H9 (cell line): ENCODE data around the gene FRMD4B. TPM values are rescaled to one million over a fixed set of nuclear protein-coding genes. Genes with fewer than 3 reads are reported as not detected.

ENCODE experiments used
- DNase-seq: peaks from one replicate; pipeline ENCODE4 v3.0.0-alpha.2; 2017
- H2AFZ ChIP-seq: one replicate; pipeline ENCODE4 v1.6.1; 2013; ENCODE audit warnings: mild to moderate bottlenecking, low read length, control low read depth, moderate library complexity
- H2AK5ac ChIP-seq: 2 replicates; pipeline ENCODE4 v1.6.1; 2013; ENCODE audit warnings: low read length, control low read depth, mixed read lengths; ENCODE audit not compliant: insufficient read length
- H2BK120ac ChIP-seq: one replicate; pipeline ENCODE4 v1.6.1; 2013; ENCODE audit warnings: low read depth, mild to moderate bottlenecking, low read length, control low read depth, inconsistent platforms; ENCODE audit not compliant: poor library complexity, severe bottlenecking
- H2BK12ac ChIP-seq: 2 replicates; pipeline ENCODE4 v1.6.1; 2013; ENCODE audit warnings: low read length, control low read depth, mixed read lengths, low read depth; ENCODE audit not compliant: insufficient read length
- H2BK15ac ChIP-seq: 2 replicates; pipeline ENCODE4 v1.6.1; 2013; ENCODE audit warnings: low read depth, low read length, control low read depth
- H2BK20ac ChIP-seq: one replicate; pipeline ENCODE4 v1.6.1; 2013; ENCODE audit warnings: low read depth, mild to moderate bottlenecking, low read length, control low read depth, inconsistent platforms; ENCODE audit not compliant: poor library complexity, severe bottlenecking
- H2BK5ac ChIP-seq: 2 replicates; pipeline ENCODE4 v1.6.1; 2013; ENCODE audit warnings: low read length, control low read depth, mixed read lengths; ENCODE audit not compliant: insufficient read length
- H3K14ac ChIP-seq: 2 replicates; pipeline ENCODE4 v1.6.1; 2013; ENCODE audit warnings: low read length, control low read depth; ENCODE audit not compliant: insufficient read depth
- H3K18ac ChIP-seq: 2 replicates; pipeline ENCODE4 v1.6.1; 2013; ENCODE audit warnings: low read depth, mild to moderate bottlenecking, mixed read lengths, low read length, control low read depth; ENCODE audit not compliant: insufficient read length
- H3K23ac ChIP-seq: 2 replicates; pipeline ENCODE4 v1.6.1; 2013; ENCODE audit warnings: low read length, control low read depth, mixed read lengths, low read depth; ENCODE audit not compliant: insufficient read length
- H3K23me2 ChIP-seq: 2 replicates; pipeline ENCODE4 v1.6.1; 2013; ENCODE audit warnings: low read depth, mild to moderate bottlenecking, mixed read lengths, low read length, control low read depth; ENCODE audit not compliant: insufficient read length, poor library complexity, severe bottlenecking
- H3K27ac ChIP-seq: 2 replicates; pipeline ENCODE4 v1.5.1; 2013; ENCODE audit warnings: low read length, control low read depth, mixed read lengths, low read depth; ENCODE audit not compliant: insufficient read length
- H3K27me3 ChIP-seq: 2 replicates; pipeline ENCODE4 v1.6.1; 2013; ENCODE audit warnings: low read length, control low read depth, inconsistent platforms; ENCODE audit not compliant: insufficient read depth
- H3K4ac ChIP-seq: 2 replicates; pipeline ENCODE4 v1.6.1; 2013; ENCODE audit warnings: low read depth, mild to moderate bottlenecking, control low read depth, inconsistent platforms, low read length, moderate library complexity
- H3K4me1 ChIP-seq: 2 replicates; pipeline ENCODE4 v1.6.1; 2013; ENCODE audit warnings: low read length, control low read depth, inconsistent platforms; ENCODE audit not compliant: insufficient read depth
- H3K4me2 ChIP-seq: 2 replicates; pipeline ENCODE4 v1.6.1; 2013; ENCODE audit warnings: low read length, control low read depth, mixed read lengths; ENCODE audit not compliant: insufficient read length, insufficient read depth
- H3K56ac ChIP-seq: 2 replicates; pipeline ENCODE4 v1.6.1; 2013; ENCODE audit warnings: low read depth, mild to moderate bottlenecking, mixed read lengths, low read length, control low read depth; ENCODE audit not compliant: insufficient read length
- H3K79me1 ChIP-seq: 2 replicates; pipeline ENCODE4 v1.6.1; 2013; ENCODE audit warnings: low read depth, mild to moderate bottlenecking, moderate library complexity, low read length, control low read depth, inconsistent platforms; ENCODE audit not compliant: insufficient read depth, poor library complexity, severe bottlenecking
- H3K79me2 ChIP-seq: 2 replicates; pipeline ENCODE4 v1.6.1; 2013; ENCODE audit warnings: low read length, control low read depth, inconsistent platforms; ENCODE audit not compliant: insufficient read depth
- H3K9ac ChIP-seq: 2 replicates; pipeline ENCODE4 v1.6.1; 2013; ENCODE audit warnings: low read length, control low read depth, mixed read lengths; ENCODE audit not compliant: insufficient read length; ENCODE audit errors: extremely low read depth
- H3K9me3 ChIP-seq: one replicate; pipeline ENCODE4 v1.6.1; 2013; ENCODE audit warnings: low read depth, low read length, inconsistent platforms; ENCODE audit not compliant: control insufficient read depth
- H3T11ph ChIP-seq: one replicate; pipeline ENCODE4 v1.6.1; 2013; ENCODE audit warnings: mild to moderate bottlenecking, low read length, control low read depth, inconsistent platforms
- H4K20me1 ChIP-seq: one replicate; pipeline ENCODE4 v1.6.1; 2013; ENCODE audit not compliant: control insufficient read depth, insufficient read length, insufficient read depth
- H4K5ac ChIP-seq: 2 replicates; pipeline ENCODE4 v1.6.1; 2013; ENCODE audit warnings: low read depth, mild to moderate bottlenecking, mixed read lengths, low read length, control low read depth; ENCODE audit not compliant: insufficient read length
- H4K8ac ChIP-seq: replicated peaks from 2 replicates; pipeline ENCODE4 v1.6.1; 2013; ENCODE audit warnings: low read length, control low read depth, mixed read lengths, low read depth; ENCODE audit not compliant: insufficient read length
- H4K91ac ChIP-seq: 2 replicates; pipeline ENCODE4 v1.6.1; 2013; ENCODE audit warnings: low read depth, mild to moderate bottlenecking, moderate library complexity, mixed read lengths, low read length, control low read depth; ENCODE audit not compliant: insufficient read length
- H3K27ac Mint-ChIP-seq, 3 experiments: 2 replicates in 2 of 3; 3 replicates in 1 of 3; pipeline ENCODE4 v1.8.0; 2020 to 2021; ENCODE audit warnings: mixed read lengths in 3 of 3, mild to moderate bottlenecking in 1 of 3, moderate library complexity in 1 of 3
- H3K27me3 Mint-ChIP-seq: 2 replicates; pipeline ENCODE4 v1.8.0; 2021; ENCODE audit warnings: low read depth, mild to moderate bottlenecking, moderate library complexity, mixed read lengths
- H3K36me3 Mint-ChIP-seq, 3 experiments: 2 replicates in 2 of 3; 3 replicates in 1 of 3; pipeline ENCODE4 v1.8.0; 2020 to 2021; ENCODE audit warnings: low read depth in 3 of 3, mixed read lengths in 3 of 3; ENCODE audit not compliant: insufficient read depth in 1 of 3
- H3K4me1 Mint-ChIP-seq, 2 experiments: 2 replicates each; pipeline ENCODE4 v1.8.0; 2020; ENCODE audit warnings: mixed read lengths in 2 of 2
- H3K4me3 Mint-ChIP-seq, 2 experiments: 2 replicates in 1 of 2; 3 replicates in 1 of 2; pipeline ENCODE4 v1.8.0; 2020 to 2021; ENCODE audit warnings: mild to moderate bottlenecking in 2 of 2, mixed read lengths in 2 of 2, moderate library complexity in 1 of 2
- H3K9me3 Mint-ChIP-seq, 2 experiments: 2 replicates in 1 of 2; 3 replicates in 1 of 2; pipeline ENCODE4 v1.8.0; 2020; ENCODE audit warnings: mild to moderate bottlenecking in 2 of 2, mixed read lengths in 2 of 2, moderate library complexity in 1 of 2
- CTCF ChIP-seq: fragments of 200-600 bp; sonication (generic); conservative IDR thresholded peaks from 3 replicates; pipeline ENCODE4 v1.8.0; 2021; ENCODE audit warnings: antibody characterized with exemption, mild to moderate bottlenecking
- WGBS: extraction: QIAGEN DNeasy Blood & Tissue Kit; methylation state at CpG from one replicate; pipeline ENCODE4 v1.1.7; 2013; ENCODE audit warnings: missing lambda C conversion rate, low lambda C conversion rate, mixed read lengths; ENCODE audit not compliant: insufficient read length; ENCODE audit errors: extremely low coverage; 5-methylcytosine and 5-hydroxymethylcytosine counted together
- total RNA-seq: library from RNA; stranded (reverse); gene quantifications from 2 replicates; pipeline ENCODE4 v1.2.1, GENCODE V29; 2021

FRMD4B gene
- total RNA-seq, 1 experiment from 2014 or later, result 3.4 TPM

- Histone ChIP-seq H3K79me1 (no peaks in the 10 kb centered on the region), H3K79me2 (no peaks in the 10 kb centered on the region), H2BK120ac (no peak overlapping the region), H3K14ac (no peak overlapping the region), H2BK20ac (no peak overlapping the region), H4K91ac (no peak overlapping the region), H3K56ac (no peak overlapping the region), H3T11ph (no peak overlapping the region), H4K20me1 (no peaks in the 10 kb centered on the region), H4K5ac (no peak overlapping the region), H3K4ac (no peak overlapping the region), H3K9me3 (no peaks in the 10 kb centered on the region), H3K9ac (no peak overlapping the region), H3K27ac (no peak overlapping the region), H3K23ac (no peak overlapping the region), H4K8ac (no peak overlapping the region), H2AFZ (no peak overlapping the region), H3K27me3 (no peaks in the 10 kb centered on the region), H3K18ac (no peak overlapping the region), H2BK12ac (no peak overlapping the region), H3K23me2 (no peaks in the 10 kb centered on the region), H2BK5ac (no peak overlapping the region), H3K4me2 (no peak overlapping the region), H2BK15ac (no peak overlapping the region), H2AK5ac (no peak overlapping the region), H3K4me1 (peaks cover 3% of the 10 kb centered on the region; the same call in 1 of the 2 replicates)
- no peak overlapping the region for H3K27ac Mint-ChIP-seq
- peaks cover 31 to 33% of the 10 kb centered on the region in 2 experiments for H3K4me1 Mint-ChIP-seq
- TF ChIP-seq CTCF, result no peak
- no peak overlapping the region for H3K4me3 Mint-ChIP-seq
- H3K9me3 Mint-ChIP-seq, result no peaks in the 10 kb centered on the region; a peak in 1 of 5 replicates
- WGBS, result no CpG with 5 or more reads among the region's 4 CpGs
- H3K27me3 Mint-ChIP-seq, result no peaks in the 10 kb centered on the region
- H3K36me3 Mint-ChIP-seq, result peaks cover 8 to 21% (median 12%) of the 10 kb centered on the region in 3 experiments; a peak in 6 of 7 replicates
- DNase-seq, result no peak
These were observed 207.8 kb downstream of the FRMD4B start for GRCh38 chr3:69178082-69178481.
